Stimulated activated CD4-positive, alpha-beta T cell treated with anti-CD3 and anti-CD28 coated beads, Interleukin-12 subunit alpha, Interleukin-12 subunit beta, amount 100 ng/mL, for 24 hours (primary cell): ENCODE data around the gene PGLYRP3.

Experiments
- DNase-seq, 2 experiments: peaks; one replicate each; pipeline ENCODE4 v3.0.0-alpha.2; 2020; ENCODE audit warnings: low read depth in 2 of 2

The PGLYRP3 gene

GRCh38 chr1:153312570-153313186 lies at the start of gene PGLYRP3:
TSS of gene PGLYRP3 (minus strand) at chr1:153312952. CDS start at chr1:153310665, 2,287 bp downstream.
- no peak for DNase-seq

- no peak for DNase-seq
Observed at GRCh38 chr1:153362187-153362775, 49.5 kb upstream of the PGLYRP3 start.

GRCh38 chr1:153361480-153362109 lies 48.8 kb upstream of the PGLYRP3 start:
- no peak for DNase-seq

GRCh38 chr1:153360592-153361479 lies 48.1 kb upstream of the PGLYRP3 start:
- DNase-seq, result no peak

- DNase-seq, result no peak
Observed at GRCh38 chr1:153360190-153360589, 47.4 kb upstream of the PGLYRP3 start.

GRCh38 chr1:153359241-153359640 lies 46.5 kb upstream of the PGLYRP3 start:
- no peak for DNase-seq

GRCh38 chr1:153358691-153358975 lies 45.9 kb upstream of the PGLYRP3 start:
- DNase-seq, result no peak

GRCh38 chr1:153357853-153358690 lies 45.3 kb upstream of the PGLYRP3 start, which contains the start of gene S100A9:
TSS of gene S100A9 (plus strand) at chr1:153357854. CDS start at chr1:153358284, 430 bp downstream.
- no peak for DNase-seq

GRCh38 chr1:153357076-153357852 lies 44.5 kb upstream of the PGLYRP3 start:
- DNase-seq, result no peak

- DNase-seq, result no peak
Observed at GRCh38 chr1:153356392-153357075, 43.8 kb upstream of the PGLYRP3 start.

GRCh38 chr1:153355445-153356071 lies 42.8 kb upstream of the PGLYRP3 start:
- peak in 1 of 2 experiments; percentile 16 for DNase-seq

GRCh38 chr1:153354515-153355193 lies 41.9 kb upstream of the PGLYRP3 start:
- no peak for DNase-seq

- no peak for DNase-seq
Observed at GRCh38 chr1:153353226-153353947, 40.6 kb upstream of the PGLYRP3 start.

- DNase-seq, result peak; percentile 23 to 54
Observed at GRCh38 chr1:153352523-153352922, 39.8 kb upstream of the PGLYRP3 start.

GRCh38 chr1:153350321-153350957 lies 37.7 kb upstream of the PGLYRP3 start:
- DNase-seq, result no peak

GRCh38 chr1:153349363-153350320 lies 36.9 kb upstream of the PGLYRP3 start:
- no peak for DNase-seq
